SKM-1 (cell line): ENCODE measurements around the gene CCDC89.

Experiments used
- DNase-seq: peaks from one replicate; lab custom pipeline; 2025; ENCODE audit not compliant: unreplicated experiment; lab: John Stamatoyannopoulos, UW

Gene CCDC89

GRCh38 chr11:85685820-85686459, at the start of gene CCDC89:
TSS of gene CCDC89 (minus strand) at chr11:85686195. CDS start at chr11:85686130, 65 bp downstream.
- no peak for DNase-seq

DNA sequence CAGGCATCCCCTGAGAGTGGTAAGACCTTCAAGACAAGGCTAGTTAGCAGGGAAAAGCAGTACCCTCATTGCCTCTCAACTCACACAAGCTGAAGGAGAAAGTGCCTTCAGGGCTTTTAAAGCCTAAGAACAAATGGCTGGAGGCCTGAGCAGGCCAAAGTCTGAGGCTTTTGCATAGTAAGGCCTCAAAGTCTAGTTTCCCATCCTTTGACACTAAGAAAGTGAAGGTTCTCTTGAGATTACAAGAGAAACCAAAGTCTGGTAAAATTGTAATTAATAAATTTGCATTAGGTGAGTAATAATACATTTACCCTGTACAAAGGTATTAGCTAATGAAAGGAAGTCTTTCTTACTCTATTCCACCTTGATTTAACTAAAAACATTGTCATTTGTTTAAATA, 47.0 kb upstream of the CCDC89 start:
- DNase-seq: no peak

GRCh38 chr11:85726381-85726780, 40.4 kb upstream of the CCDC89 start:
- DNase-seq: no peak

DNA sequence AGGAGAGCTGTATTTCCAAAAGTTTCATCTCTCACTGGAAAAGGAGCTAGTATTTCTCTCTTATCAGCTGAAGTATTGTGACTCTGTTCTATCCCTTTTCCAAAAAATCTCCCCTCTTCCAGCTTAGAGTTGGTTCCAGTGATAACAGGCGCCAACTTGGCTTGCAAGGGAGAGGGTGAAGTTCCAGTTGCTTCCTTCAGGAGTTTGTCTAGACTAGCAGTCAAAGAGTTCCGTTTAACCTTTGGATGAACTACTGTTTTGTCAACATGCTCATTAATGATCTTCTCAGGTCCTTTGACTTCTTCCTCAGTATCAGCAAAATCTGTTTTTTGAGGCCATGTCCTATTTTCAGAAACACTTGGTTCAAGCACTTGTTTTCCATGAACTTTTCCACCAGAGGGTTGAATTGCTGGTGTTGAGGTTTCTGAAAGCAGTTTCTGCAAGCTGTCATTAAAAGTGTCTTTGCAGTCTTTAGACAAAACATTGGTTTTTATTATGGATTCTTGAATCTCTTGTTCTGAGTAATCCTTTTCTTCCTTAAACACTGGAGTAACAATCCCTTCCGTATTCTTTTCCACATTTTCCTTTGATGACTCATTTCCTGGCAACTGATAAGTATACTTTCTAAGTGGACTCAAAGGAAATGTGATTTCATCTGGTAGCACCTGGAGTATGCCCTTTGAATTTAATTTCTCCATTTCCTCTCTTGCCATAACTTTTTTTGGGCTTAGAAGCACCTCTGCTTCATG, 39.7 kb upstream of the CCDC89 start:
- no peak for DNase-seq

DNA sequence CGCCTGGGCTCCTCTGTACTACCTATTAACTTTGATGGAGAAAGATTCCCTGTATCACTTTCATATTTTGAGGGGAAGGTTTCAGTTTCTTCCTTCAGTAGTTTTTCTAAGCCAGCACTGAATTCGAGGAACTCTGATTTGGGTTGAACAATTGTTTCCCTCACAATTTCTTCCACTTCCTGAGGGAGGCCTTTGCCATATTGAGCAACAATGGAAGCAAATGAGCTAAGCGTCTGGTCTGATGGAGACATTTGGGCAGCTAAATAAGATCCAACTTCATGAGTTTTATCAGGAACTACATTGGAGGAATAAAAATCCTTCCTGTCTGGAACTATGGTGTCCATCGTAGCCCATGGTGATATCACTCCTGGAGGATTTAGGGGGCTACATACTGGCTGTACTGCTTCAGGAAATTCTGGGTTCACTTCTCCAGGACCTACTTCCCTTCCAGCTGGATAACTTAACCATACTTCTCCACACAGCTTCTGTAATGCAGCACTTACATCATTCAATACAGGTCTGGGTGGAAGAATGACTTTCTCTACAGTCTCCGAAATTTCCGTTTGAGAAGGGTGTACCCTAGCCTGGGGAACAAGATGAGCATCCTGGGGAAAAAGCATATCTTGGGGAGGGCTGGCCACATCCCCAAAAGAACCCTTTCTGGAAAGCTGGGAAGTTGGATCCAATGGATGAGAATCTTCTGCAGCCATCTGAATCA, 38.9 kb upstream of the CCDC89 start:
- DNase-seq: peak; percentile 19

- no peak for DNase-seq
These were observed 37.1 kb upstream of the CCDC89 start for GRCh38 chr11:85723088-85723487.

DNA sequence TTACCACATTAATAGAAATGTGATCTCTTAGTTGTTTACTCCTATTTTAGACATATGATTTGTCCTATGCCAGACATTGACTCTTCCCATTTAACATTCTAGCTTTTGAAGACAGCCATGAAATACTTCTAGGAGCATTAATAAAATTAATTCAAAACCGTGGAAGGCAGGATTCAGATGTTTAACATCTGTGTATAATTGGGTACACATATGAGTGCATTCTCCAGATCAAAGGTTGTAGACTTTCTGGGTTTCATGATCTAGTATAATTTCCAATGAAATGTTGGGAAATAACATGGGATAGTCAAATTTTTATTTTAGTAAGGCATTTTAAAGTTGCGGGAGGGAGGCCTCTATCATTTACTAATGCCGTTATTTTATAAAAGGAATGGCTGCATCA, 35.2 kb upstream of the CCDC89 start:
- DNase-seq: no peak

DNA sequence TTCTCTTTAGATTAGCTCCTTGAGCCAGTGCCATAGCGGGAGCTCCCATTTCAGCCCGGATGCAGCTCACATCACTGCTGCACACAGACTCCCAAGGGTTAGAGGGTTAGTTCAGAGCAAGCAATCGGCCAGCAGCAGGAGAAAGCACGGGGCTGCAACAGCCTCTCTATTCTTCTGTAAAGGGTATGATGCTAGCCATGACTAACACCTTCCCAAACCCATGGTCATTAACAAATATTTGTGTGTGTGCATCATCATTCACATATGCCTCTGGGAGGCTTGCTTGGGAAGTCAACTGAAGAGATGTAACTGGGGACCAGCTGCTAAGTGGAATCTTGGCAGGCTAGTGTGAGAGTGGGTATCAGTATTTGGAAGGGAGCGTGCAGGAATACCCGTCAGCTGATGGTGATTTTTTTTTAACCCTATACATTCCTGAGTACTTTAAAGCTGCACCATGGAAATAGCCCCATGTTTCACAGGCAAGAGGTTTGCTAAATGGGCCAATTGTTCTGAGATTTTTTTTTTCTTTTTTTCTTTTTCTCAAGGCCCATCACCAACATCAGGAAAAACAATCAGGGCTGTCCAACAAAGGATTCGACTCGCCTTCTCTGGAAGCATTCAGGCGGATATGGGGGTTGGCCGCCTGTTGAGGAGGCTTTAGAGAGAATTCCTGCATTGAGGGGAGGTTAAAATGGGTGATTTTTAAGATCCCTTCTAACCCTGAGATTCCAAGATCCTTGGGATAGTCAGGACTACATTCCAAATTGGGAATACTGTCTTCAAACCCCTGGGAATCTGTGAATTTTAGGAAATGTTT, 33.2 kb upstream of the CCDC89 start:
- DNase-seq: no peak

DNA sequence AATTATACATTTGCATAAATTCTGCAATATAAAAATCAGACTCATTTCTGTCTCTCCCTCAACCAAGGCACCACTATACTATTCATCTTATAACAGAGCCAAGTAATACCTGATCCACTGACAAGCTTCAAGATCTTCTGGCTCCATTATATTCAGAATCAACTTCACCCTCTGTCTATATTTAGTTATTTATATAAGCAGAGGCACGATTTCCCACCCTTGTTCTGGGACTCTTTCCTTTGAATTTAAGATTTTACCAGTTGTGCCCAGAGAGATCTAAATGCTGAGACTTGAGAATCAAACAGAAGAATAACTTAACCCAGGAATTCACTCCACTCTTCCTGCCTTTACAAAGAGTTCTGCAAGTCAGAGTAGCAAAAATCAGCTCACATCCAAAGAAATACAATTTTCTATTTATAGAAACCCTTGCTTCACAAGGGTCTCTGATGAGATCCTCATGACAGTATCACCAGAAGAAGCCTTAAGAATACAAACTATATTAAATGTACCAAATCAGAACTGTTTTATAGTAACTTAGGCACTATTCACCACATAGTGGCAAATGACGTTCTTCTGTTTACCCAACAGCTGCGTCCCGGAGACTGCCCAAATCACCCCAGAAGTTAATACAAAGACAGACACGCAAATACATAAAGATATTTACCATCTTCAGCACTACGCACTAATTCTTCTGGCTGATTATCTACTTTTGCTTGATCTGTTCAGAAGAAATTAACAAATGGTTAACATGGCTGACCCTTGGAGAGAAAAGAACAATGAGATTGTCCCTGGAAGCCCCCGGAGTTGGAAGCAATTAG, 32.3 kb upstream of the CCDC89 start:
- no peak for DNase-seq

DNA sequence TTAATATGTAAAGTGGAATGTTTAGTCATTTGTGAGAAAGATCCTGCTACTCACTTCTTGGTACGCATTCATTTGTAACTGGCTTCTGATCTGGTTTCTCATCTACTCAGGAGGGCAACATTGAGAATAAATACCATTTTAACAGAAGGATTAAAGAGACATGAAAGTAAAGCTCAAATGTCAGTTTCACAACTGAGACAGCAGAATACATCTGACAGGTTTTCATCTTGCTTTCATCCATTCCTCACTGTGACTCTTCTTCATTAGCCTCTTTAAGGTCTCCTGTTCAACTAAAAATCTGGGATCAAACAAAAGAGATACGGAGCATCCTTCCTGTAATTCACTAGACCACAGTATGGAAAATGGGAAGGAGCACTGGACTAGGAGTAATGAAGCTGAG, 31.4 kb upstream of the CCDC89 start:
- no peak for DNase-seq

- DNase-seq: no peak
These were observed 27.0 kb upstream of the CCDC89 start for GRCh38 chr11:85712953-85713352.

GRCh38 chr11:85710917-85711316, 24.9 kb upstream of the CCDC89 start:
- DNase-seq: no peak

DNA sequence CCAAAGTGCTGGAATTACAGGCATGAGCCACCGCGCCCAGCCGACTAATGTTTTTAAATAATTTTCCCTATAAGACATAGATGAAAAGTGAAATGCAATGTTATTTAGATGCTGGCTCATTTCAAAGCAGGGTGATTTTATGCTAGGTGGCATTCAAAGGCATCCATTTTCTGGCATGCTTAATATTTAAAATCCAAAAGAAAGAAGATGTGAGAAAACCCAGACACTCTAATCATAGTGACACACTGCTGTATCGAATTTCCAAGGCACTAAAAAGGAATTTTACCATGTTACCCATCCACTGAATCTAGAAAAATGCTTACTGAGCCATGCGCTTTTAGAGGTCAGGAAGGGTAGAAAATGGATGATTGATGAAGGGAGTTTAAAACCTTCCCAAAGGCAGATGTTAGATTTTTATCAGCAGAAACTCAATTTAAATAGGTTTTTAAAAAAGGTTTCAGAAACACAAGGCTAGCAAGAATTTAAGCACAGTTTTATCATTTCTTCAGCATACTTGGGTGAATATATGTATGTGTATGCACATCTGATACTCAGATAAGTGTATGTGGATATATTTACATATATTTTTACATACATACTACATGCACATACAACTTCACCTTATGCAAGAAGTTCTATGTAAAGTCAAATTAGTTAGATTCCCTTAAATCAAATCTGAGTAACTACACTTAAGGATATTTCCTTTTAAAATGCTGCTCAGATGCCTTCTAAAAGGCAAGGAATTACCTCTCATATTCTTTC, 24.1 kb upstream of the CCDC89 start:
- no peak for DNase-seq

DNA sequence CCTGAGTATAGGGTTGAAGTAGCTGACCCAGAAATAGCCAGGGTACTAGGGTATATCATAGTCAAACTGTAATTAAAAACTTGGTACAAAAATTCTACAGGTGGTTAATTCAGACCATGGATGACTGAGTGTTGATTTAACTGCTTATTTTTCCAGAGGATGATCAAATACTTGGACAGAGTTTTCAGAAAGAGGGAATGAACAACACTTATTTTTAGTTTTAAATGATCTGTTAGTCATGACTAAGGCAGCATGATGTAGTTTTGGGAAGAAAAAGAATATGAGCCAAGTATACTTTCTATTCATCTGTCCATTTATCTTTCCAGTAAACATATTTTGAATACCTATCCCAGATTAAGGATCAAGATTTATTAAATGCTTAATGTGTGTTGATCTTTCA, 19.8 kb upstream of the CCDC89 start:
- DNase-seq: no peak

- DNase-seq: no peak
These were observed 19.0 kb upstream of the CCDC89 start for GRCh38 chr11:85704967-85705366.

GRCh38 chr11:85699957-85700741, 14.2 kb upstream of the CCDC89 start:
- DNase-seq: no peak

- DNase-seq: no peak
These were observed 12.2 kb upstream of the CCDC89 start for GRCh38 chr11:85698195-85698594.

DNA sequence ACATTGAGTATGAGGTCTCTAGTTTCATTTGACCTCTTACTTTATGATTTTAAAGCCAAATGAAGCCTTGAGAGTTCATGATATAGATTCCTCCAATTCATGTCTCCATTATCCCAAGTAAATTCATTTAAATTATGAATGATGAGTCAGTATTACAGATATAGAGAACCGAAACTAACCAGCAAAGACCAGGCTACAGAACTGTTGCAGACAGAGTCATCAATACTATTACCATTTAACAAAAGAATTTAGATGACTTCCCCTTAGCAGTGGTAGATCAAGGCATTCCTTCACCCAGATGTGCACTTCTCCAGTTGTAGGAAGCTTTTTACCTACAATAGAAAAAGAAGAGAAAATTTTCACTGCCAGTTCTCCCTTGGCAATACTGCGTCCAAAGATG, 11.8 kb upstream of the CCDC89 start:
- no peak for DNase-seq

GRCh38 chr11:85695546-85695945, 9.6 kb upstream of the CCDC89 start:
- DNase-seq: no peak
